IMR-90 (cell line): ENCODE results near the gene SPATA32. TPM values are rescaled to one million over a fixed set of nuclear protein-coding genes. Genes with fewer than 3 reads are reported as not detected.

Source experiments
- ATAC-seq: fragments of 200-7000 bp; cut with Tn5 transposase; 2 replicates; pipeline ENCODE4 v1.9.1; 2020; ENCODE audit warnings: low read depth, mild to moderate bottlenecking, moderate library complexity
- BruUV-seq: library from RNA; stranded (reverse); fragments of 400-500 nt; replicated peaks from 2 replicates; lab custom pipeline; 2021; lab: Mats Ljungman, UMichigan
- CTCF ChIA-PET: fragments of 300-600 bp; formaldehyde crosslinking; extraction: SDS; loops from one replicate; lab custom pipeline; 2021; ENCODE audit warnings: antibody characterized with exemption; lab: Yijun Ruan, JAX
- POLR2A ChIA-PET: fragments of 300-600 bp; sonication (Branson Sonifier 250); formaldehyde crosslinking; loops from one replicate; lab custom pipeline; 2022; ENCODE audit warnings: antibody characterized with exemption; ENCODE audit not compliant: unreplicated experiment; lab: Charles Lee
- DNase-seq: peaks from one replicate; pipeline ENCODE4 v3.0.0; 2013
- H2AFZ ChIP-seq: replicated peaks from 2 replicates; pipeline ENCODE3; 2013; ENCODE audit warnings: low read length, mild to moderate bottlenecking; ENCODE audit not compliant: poor library complexity
- H2AK5ac ChIP-seq: 2 replicates; pipeline ENCODE4 v1.6.1; 2013; ENCODE audit warnings: low read depth, low read length, inconsistent platforms
- H2AK9ac ChIP-seq: replicated peaks from 2 replicates; pipeline ENCODE3; 2013; ENCODE audit warnings: mild to moderate bottlenecking, low read depth, low read length, moderate library complexity; ENCODE audit not compliant: poor library complexity
- H2BK120ac ChIP-seq: 2 replicates; pipeline ENCODE4 v1.6.1; 2013; ENCODE audit warnings: low read depth, low read length, inconsistent platforms
- H2BK15ac ChIP-seq: 3 replicates; pipeline ENCODE4 v1.6.1; 2013; ENCODE audit warnings: low read depth, low read length, inconsistent platforms
- H2BK20ac ChIP-seq: 2 replicates; pipeline ENCODE4 v1.6.1; 2013; ENCODE audit warnings: low read depth, mild to moderate bottlenecking, inconsistent platforms, low read length, moderate library complexity
- H2BK5ac ChIP-seq: 2 replicates; pipeline ENCODE4 v1.6.1; 2013; ENCODE audit warnings: mild to moderate bottlenecking, low read depth, low read length, inconsistent platforms; ENCODE audit not compliant: poor library complexity, severe bottlenecking
- H3K14ac ChIP-seq: replicated peaks from 2 replicates; pipeline ENCODE4 v1.6.1; 2013; ENCODE audit warnings: low read depth, low read length, inconsistent platforms
- H3K18ac ChIP-seq: 2 replicates; pipeline ENCODE4 v1.6.1; 2013; ENCODE audit warnings: low read depth, low read length, control low read depth
- H3K23ac ChIP-seq: 2 replicates; pipeline ENCODE4 v1.6.1; 2013; ENCODE audit warnings: low read depth, low read length, inconsistent platforms
- H3K27ac ChIP-seq: 2 replicates; pipeline ENCODE4 v1.5.1; 2013; ENCODE audit warnings: mild to moderate bottlenecking, control low read depth, low read length; ENCODE audit not compliant: insufficient read depth
- H3K27me3 ChIP-seq: 2 replicates; pipeline ENCODE4 v1.6.1; 2013; ENCODE audit warnings: low read length; ENCODE audit not compliant: control insufficient read depth, insufficient read depth
- H3K36me3 ChIP-seq: 2 replicates; pipeline ENCODE4 v1.6.1; 2013; ENCODE audit warnings: low read length, mixed read lengths; ENCODE audit not compliant: control insufficient read depth, insufficient read depth
- H3K4ac ChIP-seq: 2 replicates; pipeline ENCODE4 v1.6.1; 2013; ENCODE audit warnings: low read depth, low read length, inconsistent platforms
- H3K4me1 ChIP-seq: 2 replicates; pipeline ENCODE4 v1.6.1; 2013; ENCODE audit warnings: low read length, mixed read lengths; ENCODE audit not compliant: control insufficient read depth, insufficient read depth
- H3K4me2 ChIP-seq: 2 replicates; pipeline ENCODE4 v1.6.1; 2013; ENCODE audit warnings: low read depth, mild to moderate bottlenecking, control low read depth, low read length, moderate library complexity
- H3K4me3 ChIP-seq: 2 replicates; pipeline ENCODE4 v1.5.1; 2013; ENCODE audit warnings: low read depth, mild to moderate bottlenecking, control low read depth, low read length, moderate library complexity; ENCODE audit not compliant: insufficient read depth
- H3K56ac ChIP-seq: 2 replicates; pipeline ENCODE4 v1.6.1; 2013; ENCODE audit warnings: low read length, inconsistent platforms; ENCODE audit not compliant: insufficient read depth; ENCODE audit errors: extremely low read depth
- H3K79me1 ChIP-seq, 2 experiments: 2 replicates each; pipeline ENCODE4 v1.6.1; 2013; ENCODE audit warnings: low read length in 2 of 2, inconsistent platforms in 1 of 2, low read depth in 1 of 2
- H3K9ac ChIP-seq: 2 replicates; pipeline ENCODE4 v1.6.1; 2013; ENCODE audit warnings: low read depth, low read length, control low read depth
- H3K9me1 ChIP-seq: 2 replicates; pipeline ENCODE4 v1.6.1; 2013; ENCODE audit warnings: low read length, inconsistent platforms; ENCODE audit not compliant: insufficient read depth
- H3K9me3 ChIP-seq: 2 replicates; pipeline ENCODE4 v1.6.1; 2013; ENCODE audit warnings: low read length; ENCODE audit not compliant: control insufficient read depth, insufficient read depth
- H4K20me1 ChIP-seq: 2 replicates; pipeline ENCODE4 v1.6.1; 2013; ENCODE audit warnings: low read length, inconsistent platforms; ENCODE audit not compliant: insufficient read depth
- H4K5ac ChIP-seq: 2 replicates; pipeline ENCODE4 v1.6.1; 2013; ENCODE audit warnings: mild to moderate bottlenecking, low read depth, low read length, control low read depth
- H4K8ac ChIP-seq, 2 experiments: 2 replicates each; pipeline ENCODE4 v1.6.1; 2013; ENCODE audit warnings: low read depth in 2 of 2, low read length in 2 of 2, control low read depth in 1 of 2, inconsistent platforms in 1 of 2
- H4K91ac ChIP-seq: 2 replicates; pipeline ENCODE4 v1.6.1; 2013; ENCODE audit warnings: low read depth, low read length, inconsistent platforms; ENCODE audit not compliant: insufficient read depth
- BHLHE40 ChIP-seq: fragments of 150-350 bp; IDR thresholded peaks from 2 replicates; pipeline ENCODE4 v1.6.1; 2016; ENCODE audit warnings: mild to moderate bottlenecking, low read depth, low read length
- CEBPB ChIP-seq: IDR thresholded peaks from 2 replicates; pipeline ENCODE4 v1.6.1; 2012; ENCODE audit warnings: low read depth, low read length, improper control_type of control experiment
- CHD1 ChIP-seq: IDR thresholded peaks from 2 replicates; pipeline ENCODE4 v1.6.1; 2012; ENCODE audit warnings: low read depth, low read length, improper control_type of control experiment
- ELK1 ChIP-seq: fragments of 150-350 bp; IDR thresholded peaks from 2 replicates; pipeline ENCODE4 v1.6.1; 2016; ENCODE audit warnings: low read depth, mild to moderate bottlenecking, low read length, moderate library complexity, borderline replicate concordance
- FOS ChIP-seq: fragments of 150-350 bp; IDR thresholded peaks from 2 replicates; pipeline ENCODE4 v1.6.1; 2016; ENCODE audit warnings: low read depth, low read length
- MAFK ChIP-seq: IDR thresholded peaks from 2 replicates; pipeline ENCODE4 v1.6.1; 2012; ENCODE audit warnings: low read depth, low read length, improper control_type of control experiment
- MAZ ChIP-seq: IDR thresholded peaks from 2 replicates; pipeline ENCODE4 v1.6.1; 2012; ENCODE audit warnings: low read depth, mild to moderate bottlenecking, low read length, improper control_type of control experiment, moderate library complexity, borderline replicate concordance
- MXI1 ChIP-seq: IDR thresholded peaks from 2 replicates; pipeline ENCODE4 v1.6.1; 2012; ENCODE audit warnings: low read depth, mild to moderate bottlenecking, low read length, moderate library complexity, borderline replicate concordance
- NFE2L2 ChIP-seq: fragments of 150-350 bp; IDR thresholded peaks from 2 replicates; pipeline ENCODE4 v1.6.1; 2016; ENCODE audit warnings: low read depth, mild to moderate bottlenecking, low read length
- POLR2A ChIP-seq: IDR thresholded peaks from 2 replicates; pipeline ENCODE4 v1.6.1; 2012; ENCODE audit warnings: mild to moderate bottlenecking, low read depth, low read length
- RAD21 ChIP-seq: IDR thresholded peaks from 2 replicates; pipeline ENCODE4 v1.6.1; 2012; ENCODE audit warnings: low read length, improper control_type of control experiment
- RCOR1 ChIP-seq: IDR thresholded peaks from 2 replicates; pipeline ENCODE4 v1.6.1; 2012; ENCODE audit warnings: mild to moderate bottlenecking, low read length, improper control_type of control experiment; ENCODE audit not compliant: insufficient replicate concordance
- RFX5 ChIP-seq: IDR thresholded peaks from 2 replicates; pipeline ENCODE4 v1.8.0; 2012; ENCODE audit warnings: low read depth, mild to moderate bottlenecking, low read length, moderate library complexity
- SMC3 ChIP-seq: fragments of 150-350 bp; IDR thresholded peaks from 2 replicates; pipeline ENCODE4 v1.6.1; 2016; ENCODE audit warnings: low read depth, mild to moderate bottlenecking, antibody characterized with exemption, low read length, moderate library complexity
- USF2 ChIP-seq: fragments of 150-350 bp; IDR thresholded peaks from 2 replicates; pipeline ENCODE4 v1.6.1; 2017; ENCODE audit warnings: mild to moderate bottlenecking, antibody characterized with exemption, low read length, low read depth
- WGBS, 2 experiments: methylation state at CpG; one replicate each; pipeline versions ENCODE4 v1.1.5 to v1.1.7; 2013; ENCODE audit warnings: missing lambda C conversion rate in 2 of 2; ENCODE audit not compliant: insufficient read length in 1 of 2; ENCODE audit errors: extremely low coverage in 2 of 2; 5-methylcytosine and 5-hydroxymethylcytosine counted together
- dilution Hi-C: fragments of 300-500 bp; cut with HindIII; formaldehyde crosslinking; loops from one replicate; pipeline ENCODE4 v1.14.3; 2018; ENCODE audit warnings: low sequenced_read_pairs; ENCODE audit not compliant: unreplicated experiment
- in situ Hi-C: fragments of 300-500 bp; cut with MboI; formaldehyde crosslinking; loops from 3 replicates; pipeline ENCODE4 v1.14.3; 2019; ENCODE audit warnings: low sequenced_read_pairs, inconsistent platforms, mixed read lengths
- intact Hi-C: fragments of 100-400 bp; cut with micrococcal nuclease; formaldehyde crosslinking; loops from 2 replicates; pipeline ENCODE4 v1.10.0; 2022
- polyA plus RNA-seq, 3 experiments: library from polyadenylated mRNA; depleted of rRNA; stranded (reverse); fragments of >200 nt; gene quantifications; 2 replicates each; pipeline ENCODE4 v1.2.3, GENCODE V29; 2012; ENCODE audit warnings: low replicate concordance in 1 of 3
- total RNA-seq: library from RNA; depleted of rRNA; stranded (reverse); fragments of >200 nt; gene quantifications from 2 replicates; pipeline ENCODE4 v1.2.3, GENCODE V29; 2012

The SPATA32 gene
- total and polyA plus RNA-seq, 2 of the 4 experiments (the other 2 are of a cell fraction) = 0.18 TPM; not detected in 1

DNA sequence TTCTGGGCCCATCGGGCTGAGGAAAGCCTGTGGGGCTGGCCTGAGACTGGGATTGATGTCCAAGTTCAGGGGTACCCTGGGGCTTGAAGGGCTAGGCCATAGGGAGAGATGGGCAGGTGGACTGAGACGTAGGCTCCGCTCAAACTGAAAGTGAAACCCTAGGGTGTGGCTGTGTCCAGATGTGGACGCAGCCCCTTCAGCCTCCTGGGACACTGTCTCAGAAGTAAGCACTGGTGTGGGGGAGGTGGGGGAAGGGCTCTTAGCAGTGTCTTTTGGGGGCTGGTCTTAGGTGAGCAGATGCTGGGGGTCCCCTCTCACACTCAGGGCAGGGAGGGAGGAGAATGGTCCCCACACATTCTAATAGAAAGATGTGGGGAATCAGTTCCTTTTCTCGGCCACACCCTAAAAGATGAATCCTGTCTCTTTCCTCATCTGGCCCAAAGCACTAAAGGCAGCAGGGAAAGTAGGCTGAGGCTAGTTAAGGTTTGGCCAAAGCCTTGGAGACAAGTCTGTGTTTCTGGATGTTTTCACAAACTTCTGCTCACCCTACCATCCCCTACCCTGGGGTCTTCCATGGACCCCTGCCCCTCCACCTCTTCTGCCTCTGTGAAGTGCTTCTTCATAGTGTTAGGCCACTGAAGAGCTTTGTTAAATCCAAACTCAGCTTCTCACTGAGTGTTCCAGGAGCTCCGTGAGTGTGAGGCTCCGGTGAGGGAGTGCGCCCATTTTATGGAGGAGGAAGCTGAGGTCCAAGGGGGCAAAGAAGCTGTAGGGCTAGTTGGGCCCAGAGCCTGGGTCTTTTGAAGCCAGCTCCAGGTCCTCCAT is 34.6 kb downstream of the SPATA32 start (continued):
- TF ChIP-seq SMC3 = no peak
- TF ChIP-seq MAFK = no peak

- WGBS, 2 experiments = no CpG with 5 or more reads among the region's 3 CpGs
- H4K8ac ChIP-seq = no peak overlapping the region; a peak in 2 of 4 replicates
- no peaks in the 10 kb centered on the region for H4K20me1 ChIP-seq
- H3K4me3 ChIP-seq = no peak overlapping the region
- H4K5ac ChIP-seq = no peak overlapping the region
- ChIA-PET POLR2A (no interaction called here), CTCF (interaction anchor here (0.8 kb wide), 1 partner anchor 10 kb away, joined by 3 read pairs; no protein-coding TSS in a partner anchor)
- no peak overlapping the region for H3K23ac ChIP-seq
- H2BK5ac ChIP-seq = no peak overlapping the region
- in situ Hi-C loops = no loop called here
- H3K36me3 ChIP-seq = no peaks in the 10 kb centered on the region
- H2AK5ac ChIP-seq = no peak overlapping the region; the same call in 1 of the 2 replicates
- H2AK9ac ChIP-seq = no peak overlapping the region
- H3K9me1 ChIP-seq = peaks cover 24% of the 10 kb centered on the region
- DNase-seq (no peak), ATAC-seq (no peak)
- no peak overlapping the region for H3K4ac ChIP-seq
- BruUV-seq = no TSS peak
- dilution Hi-C loops = no loop called here
- intact Hi-C loops = no loop called here
- H3K9ac ChIP-seq = no peak overlapping the region
- no peaks in the 10 kb centered on the region for H3K9me3 ChIP-seq
- peak overlapping the region; percentile 54; the same call in 1 of the 2 replicates for H4K91ac ChIP-seq
- H3K56ac ChIP-seq = no peak overlapping the region
- peak overlapping the region; percentile 66; the same call in 2 of the 3 replicates for H2BK15ac ChIP-seq
- no peak overlapping the region for H3K14ac ChIP-seq
- peaks cover 5% of the 10 kb centered on the region for H3K27me3 ChIP-seq
- H2BK120ac ChIP-seq = peak overlapping the region; percentile 19; the same call in 1 of the 2 replicates
- H3K18ac ChIP-seq = no peak overlapping the region
- H2BK20ac ChIP-seq = no peak overlapping the region
- peak overlapping the region; percentile 3 for H2AFZ ChIP-seq
- no peak overlapping the region for H3K4me2 ChIP-seq
- peaks cover 47% of the 10 kb centered on the region for H3K4me1 ChIP-seq
- H3K79me1 ChIP-seq = peaks cover 0 to 28% of the 10 kb centered on the region in 2 experiments; a peak in 3 of 4 replicates
- no peak overlapping the region for H3K27ac ChIP-seq
- no peak for TF ChIP-seq USF2
- TF ChIP-seq ELK1 = no peak
- TF ChIP-seq BHLHE40 = no peak
- no peak for TF ChIP-seq CHD1
- TF ChIP-seq MXI1 = no peak
- TF ChIP-seq POLR2A = no peak
- no peak for TF ChIP-seq FOS
- no peak for TF ChIP-seq NFE2L2
- no peak for TF ChIP-seq RFX5
- TF ChIP-seq SMC3 = no peak
- no peak for TF ChIP-seq RAD21
- TF ChIP-seq RCOR1 = no peak
- TF ChIP-seq CEBPB = no peak
- TF ChIP-seq MAFK = no peak
- TF ChIP-seq MAZ = no peak
These were observed 35.3 kb downstream of the SPATA32 start for GRCh38 chr17:45226576-45226975.
